Transverse colon (tissue), 4 donors: ENCODE measurements around the gene TMEM164. TPM values are rescaled to one million over a fixed set of nuclear protein-coding genes. Genes with fewer than 3 reads are reported as not detected.

Experiments used
- DNase-seq: peaks from one replicate; pipeline ENCODE4 v3.0.0-alpha.2; 2019
- H3K27ac ChIP-seq, 4 donors: fragments of 200-600 bp; sonication (generic); 2 replicates each; pipeline ENCODE4 v1.5.1; 2016 to 2018; ENCODE audit warnings: inconsistent platforms in 4 of 4
- H3K27me3 ChIP-seq: fragments of 200-600 bp; sonication (generic); 2 replicates; pipeline ENCODE4 v1.5.1; 2017; ENCODE audit warnings: inconsistent platforms
- H3K36me3 ChIP-seq, 4 donors: fragments of 200-600 bp; sonication (generic); 2 replicates each; pipeline ENCODE4 v1.5.1; 2017 to 2019; ENCODE audit warnings: inconsistent platforms in 4 of 4
- H3K4me1 ChIP-seq, 4 donors: fragments of 200-600 bp; sonication (generic); 2 replicates each; pipeline ENCODE4 v1.5.1; 2017 to 2020; ENCODE audit warnings: inconsistent platforms in 4 of 4
- H3K4me3 ChIP-seq, 4 donors: fragments of 200-600 bp; sonication (generic); 1 replicate in 1 of 4; 2 replicates in 3 of 4; pipeline versions ENCODE4 v1.5.1 to v1.6.1; 2017 to 2019; ENCODE audit warnings: inconsistent platforms in 4 of 4
- H3K9me3 ChIP-seq, 2 donors: fragments of 200-600 bp; sonication (generic); 2 replicates each; pipeline ENCODE4 v1.5.1; 2017 to 2019; ENCODE audit warnings: inconsistent platforms in 2 of 2
- CTCF ChIP-seq, 5 experiments: fragments of 200-600 bp in 3 of 5; fragments of 450-650 bp in 2 of 5; sonication (generic) in 3 of 5; IDR thresholded peaks; 1 replicate in 2 of 5; 2 replicates in 3 of 5; pipeline ENCODE4 v1.5.1; 2016 to 2017; ENCODE audit warnings: antibody characterized with exemption in 5 of 5, inconsistent platforms in 3 of 5, mild to moderate bottlenecking in 2 of 5, moderate library complexity in 1 of 5
- EP300 ChIP-seq: sonication (generic); formaldehyde crosslinking; IDR thresholded peaks from one replicate; pipeline ENCODE4 v1.6.1; 2017; ENCODE audit warnings: antibody characterized with exemption, low read depth
- POLR2A ChIP-seq: fragments of 450-650 bp; IDR thresholded peaks from one replicate; pipeline ENCODE4 v1.6.1; 2016; ENCODE audit warnings: antibody characterized with exemption, mild to moderate bottlenecking, moderate library complexity
- POLR2AphosphoS5 ChIP-seq, 3 donors: sonication (generic); formaldehyde crosslinking; IDR thresholded peaks; one replicate each; pipeline ENCODE4 v1.6.1; 2016; ENCODE audit warnings: antibody characterized with exemption in 3 of 3
- WGBS, 2 donors: methylation state at CpG; one replicate each; pipeline ENCODE4 v1.1.5; 2018; ENCODE audit warnings: low coverage in 1 of 2; 5-methylcytosine and 5-hydroxymethylcytosine counted together
- in situ Hi-C, 4 donors: fragments of 200-750 bp; cut with MboI; loops; one replicate each; pipeline versions ENCODE4 v1.15.0 to v1.15.1; 2017; ENCODE audit warnings: low sequenced_read_pairs in 3 of 4, low pct_ligation_motif_present in 1 of 4, low pct_unique_long_range_greater_than_20kb in 1 of 4
- intact Hi-C: fragments of 100-400 bp; cut with DNase I; formaldehyde crosslinking; loops from one replicate; pipeline ENCODE4 v1.15.1; 2023; ENCODE audit warnings: low total_unique reads
- total RNA-seq, 4 donors: library from RNA; depleted of rRNA; stranded (reverse); fragments of >200 nt; gene quantifications; one replicate each; pipeline ENCODE4 v1.1.0, GENCODE V29; 2016

TMEM164 gene
- total RNA-seq, 4 donors from 2014 or later, result 19.5 to 112 (median 91.3) TPM

- 87 to 100% methylated on average over 1 to 4 of the region's 4 CpGs for WGBS, 2 donors
- no peak for TF ChIP-seq CTCF (IDR thresholded peaks at IDR 0.05)
- TF ChIP-seq POLR2AphosphoS5 (IDR thresholded peaks at IDR 0.05), result no peak
- no peak for TF ChIP-seq POLR2A
- no peak for TF ChIP-seq EP300
- Histone ChIP-seq H3K36me3 (no peaks in the 10 kb centered on the region), H3K9me3 (no peaks in the 10 kb centered on the region), H3K4me1 (no peaks in the 10 kb centered on the region), H3K27me3 (no peaks in the 10 kb centered on the region), H3K27ac (no peak overlapping the region), H3K4me3 (no peak overlapping the region)
- in situ Hi-C loops (no loop called here), intact Hi-C loops (no loop called here)
- DNase-seq, result no peak
Measured at GRCh38 chrX:110013968-110014367, 11.1 kb downstream of the TMEM164 start.

DNA sequence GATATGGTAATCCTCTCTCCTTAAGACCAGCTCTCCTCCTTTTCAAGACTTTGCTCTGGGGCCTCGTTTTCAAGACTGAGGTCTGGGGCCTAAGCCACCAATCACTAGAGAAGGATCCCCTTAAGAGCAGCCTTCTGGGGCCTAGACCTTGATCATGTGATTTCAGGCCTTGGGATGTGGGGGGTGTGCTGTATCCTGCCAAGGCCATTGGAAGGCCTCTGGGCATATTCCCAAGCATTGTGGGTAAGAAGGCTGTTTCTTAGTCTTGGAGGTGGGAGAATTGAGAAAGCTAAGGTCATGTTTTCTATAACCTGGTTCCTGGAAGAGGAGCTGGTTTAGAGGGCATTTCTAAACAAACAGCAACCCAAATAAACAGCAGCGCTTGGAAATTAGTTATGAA lies 12.1 kb downstream of the TMEM164 start:
- in situ Hi-C loops, result no loop called here
- WGBS, 2 donors, result 64 to 100% methylated on average over 1 to 2 of the region's 2 CpGs
- intact Hi-C loops, result no loop called here
- no peaks in the 10 kb centered on the region for H3K4me1 ChIP-seq
- H3K27me3 ChIP-seq, result no peaks in the 10 kb centered on the region
- H3K27ac ChIP-seq, result no peak overlapping the region
- no peak overlapping the region for H3K4me3 ChIP-seq
- TF ChIP-seq POLR2AphosphoS5 (IDR thresholded peaks at IDR 0.05) (no peak), EP300 (no peak), CTCF (IDR thresholded peaks at IDR 0.05) (no peak), POLR2A (no peak)
- DNase-seq, result no peak
- no peaks in the 10 kb centered on the region for H3K9me3 ChIP-seq
- H3K36me3 ChIP-seq, result no peaks in the 10 kb centered on the region

DNA sequence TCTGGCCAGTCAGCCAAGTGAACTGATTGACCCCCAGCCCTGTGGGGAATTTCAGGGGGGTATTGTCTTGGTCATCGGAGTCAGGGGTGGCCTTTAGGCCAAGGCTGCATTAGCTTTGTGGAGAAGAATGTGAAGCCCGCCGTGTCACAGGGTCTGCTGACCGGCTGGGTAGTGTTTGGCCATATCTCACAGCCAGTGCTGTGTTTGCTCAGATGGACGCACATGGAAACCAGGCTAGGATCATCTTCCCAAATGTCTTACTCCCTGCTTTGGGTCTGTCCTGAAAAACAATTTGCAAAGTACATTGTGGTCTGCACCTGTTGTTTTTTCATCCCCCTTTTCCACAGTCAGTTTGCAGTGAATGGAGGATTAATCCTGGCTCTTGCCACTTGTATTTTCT lies 13.0 kb downstream of the TMEM164 start:
- in situ Hi-C loops, result no loop called here
- Histone ChIP-seq H3K27ac (no peak overlapping the region), H3K4me3 (no peak overlapping the region)

DNA sequence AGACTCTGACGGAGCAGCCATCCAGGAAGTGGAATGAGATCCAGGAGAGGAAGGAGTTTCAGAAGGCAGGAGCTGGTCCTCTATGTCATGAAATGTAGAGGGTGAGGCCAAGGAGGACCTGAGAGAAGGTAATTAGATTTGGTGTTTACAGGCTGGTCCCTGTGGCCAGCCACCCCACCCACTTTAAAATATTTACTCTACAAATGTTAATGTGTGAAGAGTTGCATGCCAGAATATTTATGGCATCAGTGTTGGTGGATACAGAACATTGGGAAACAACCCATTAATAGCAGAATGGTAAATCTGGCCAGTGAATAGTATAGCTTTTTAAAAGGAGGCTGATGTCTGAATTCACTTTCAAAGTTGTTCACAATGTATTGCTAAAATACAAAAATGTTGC lies 17.6 kb downstream of the TMEM164 start:
- Histone ChIP-seq H3K27ac (no peak overlapping the region), H3K36me3 (no peaks in the 10 kb centered on the region), H3K4me3 (no peak overlapping the region), H3K9me3 (no peaks in the 10 kb centered on the region), H3K27me3 (no peaks in the 10 kb centered on the region), H3K4me1 (peaks cover 0 to 16% (median 3%) of the 10 kb centered on the region in 4 donors)
- WGBS, 2 donors, result 58% methylated on average over 1 of the region's 1 CpG; no CpG with 5 or more reads in 1 of the 2 donors
- DNase-seq, result no peak
- in situ Hi-C loops (no loop called here), intact Hi-C loops (no loop called here)
- TF ChIP-seq EP300, result no peak
- TF ChIP-seq CTCF (IDR thresholded peaks at IDR 0.05), result no peak
- no peak for TF ChIP-seq POLR2AphosphoS5 (IDR thresholded peaks at IDR 0.05)
- TF ChIP-seq POLR2A, result no peak

More for the DNA sequence above, 13.0 kb downstream of the TMEM164 start:
- Histone ChIP-seq H3K9me3 (no peaks in the 10 kb centered on the region), H3K4me1 (no peaks in the 10 kb centered on the region), H3K36me3 (no peaks in the 10 kb centered on the region), H3K27me3 (no peaks in the 10 kb centered on the region)
- DNase-seq, result no peak
- 88% methylated on average over 5 of the region's 5 CpGs; no CpG with 5 or more reads in 1 of the 2 donors for WGBS, 2 donors
- TF ChIP-seq EP300 (no peak), POLR2A (no peak)
- intact Hi-C loops, result no loop called here
